ENCODE data around the gene FHOD3. TPM values are rescaled to one million over a fixed set of nuclear protein-coding genes. Genes with fewer than 3 reads are reported as not detected.
"Not testable (repeated sequence)": the region's sequence is repeated elsewhere in the genome, so short reads cannot be mapped to it uniquely, and the experiment has no call there.

Gene FHOD3
- total RNA-seq, 2 donors from 2014 or later = 2.8 to 3.1 TPM

DNA sequence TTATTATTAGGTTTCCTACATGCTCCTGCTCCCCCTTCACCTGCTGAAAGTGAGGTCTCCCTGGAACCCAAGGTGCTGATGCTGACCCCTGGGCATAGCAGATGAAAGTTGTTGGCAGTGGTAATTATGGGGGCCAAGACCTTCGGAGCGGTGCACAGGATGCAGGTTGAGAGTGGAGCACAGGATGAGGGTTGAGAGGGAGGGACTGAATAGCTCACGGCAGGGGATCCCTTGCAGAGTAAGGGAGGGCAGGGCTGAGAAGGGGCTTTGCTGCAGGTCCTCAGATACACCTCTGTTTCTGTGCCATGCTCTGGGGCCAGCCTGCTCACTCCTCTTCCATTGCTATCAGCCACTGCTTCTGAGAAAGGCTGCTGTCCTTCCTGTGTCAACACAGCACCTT, 163.3 kb downstream of the FHOD3 start:
- no peak overlapping the region for H3K4me3 Mint-ChIP-seq
- Histone ChIP-seq H3K27ac (ENCODE audit: low read depth, low read length) (no peak overlapping the region), H3K4me1 (ENCODE audit: control insufficient read depth, insufficient read depth, low read length) (peaks cover 25% of the 10 kb centered on the region), H3K27me3 (ENCODE audit: control insufficient read depth, insufficient read depth, low read length, poor library complexity, severe bottlenecking) (no peaks in the 10 kb centered on the region), H3K9me3 (ENCODE audit: control insufficient read depth, low read length) (no peaks in the 10 kb centered on the region), H3K36me3 (ENCODE audit: control insufficient read depth, insufficient read depth, low read length) (no peaks in the 10 kb centered on the region), H3K4me3 (ENCODE audit: low read length) (no peak overlapping the region), H3K9ac (ENCODE audit: extremely low read depth, low read length, poor library complexity, severe bottlenecking) (no peak overlapping the region)
- no peaks in the 10 kb centered on the region for H3K36me3 Mint-ChIP-seq (ENCODE audit: low read depth)
- TF ChIP-seq, protein P1, sequence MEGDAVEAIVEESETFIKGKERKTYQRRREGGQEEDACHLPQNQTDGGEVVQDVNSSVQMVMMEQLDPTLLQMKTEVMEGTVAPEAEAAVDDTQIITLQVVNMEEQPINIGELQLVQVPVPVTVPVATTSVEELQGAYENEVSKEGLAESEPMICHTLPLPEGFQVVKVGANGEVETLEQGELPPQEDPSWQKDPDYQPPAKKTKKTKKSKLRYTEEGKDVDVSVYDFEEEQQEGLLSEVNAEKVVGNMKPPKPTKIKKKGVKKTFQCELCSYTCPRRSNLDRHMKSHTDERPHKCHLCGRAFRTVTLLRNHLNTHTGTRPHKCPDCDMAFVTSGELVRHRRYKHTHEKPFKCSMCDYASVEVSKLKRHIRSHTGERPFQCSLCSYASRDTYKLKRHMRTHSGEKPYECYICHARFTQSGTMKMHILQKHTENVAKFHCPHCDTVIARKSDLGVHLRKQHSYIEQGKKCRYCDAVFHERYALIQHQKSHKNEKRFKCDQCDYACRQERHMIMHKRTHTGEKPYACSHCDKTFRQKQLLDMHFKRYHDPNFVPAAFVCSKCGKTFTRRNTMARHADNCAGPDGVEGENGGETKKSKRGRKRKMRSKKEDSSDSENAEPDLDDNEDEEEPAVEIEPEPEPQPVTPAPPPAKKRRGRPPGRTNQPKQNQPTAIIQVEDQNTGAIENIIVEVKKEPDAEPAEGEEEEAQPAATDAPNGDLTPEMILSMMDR (conservative IDR thresholded peaks at IDR 0.05) = no peak
- no peaks in the 10 kb centered on the region for H3K27me3 Mint-ChIP-seq (ENCODE audit: insufficient read depth)
- WGBS, 2 experiments (ENCODE audit: insufficient coverage in 1 of 2, insufficient read length in 1 of 2) = 48 to 58% methylated on average over 3 of the region's 3 CpGs
- no peaks in the 10 kb centered on the region for H3K9me3 Mint-ChIP-seq
- DNase-seq = peak; percentile 72
- H3K4me1 Mint-ChIP-seq = peaks cover 35% of the 10 kb centered on the region
- no peak overlapping the region for H3K27ac Mint-ChIP-seq

GRCh38 chr18:36461551-36461987, 164.1 kb downstream of the FHOD3 start:
- peak; percentile 26 for DNase-seq
- Mint-ChIP-seq H3K27ac (no peak overlapping the region), H3K27me3 (ENCODE audit: insufficient read depth) (no peaks in the 10 kb centered on the region), H3K9me3 (no peaks in the 10 kb centered on the region), H3K36me3 (ENCODE audit: low read depth) (no peaks in the 10 kb centered on the region), H3K4me3 (no peak overlapping the region), H3K4me1 (peaks cover 35% of the 10 kb centered on the region)
- Histone ChIP-seq H3K27ac (ENCODE audit: low read depth, low read length) (no peak overlapping the region), H3K27me3 (ENCODE audit: control insufficient read depth, insufficient read depth, low read length, poor library complexity, severe bottlenecking) (no peaks in the 10 kb centered on the region), H3K36me3 (ENCODE audit: control insufficient read depth, insufficient read depth, low read length) (no peaks in the 10 kb centered on the region), H3K4me3 (ENCODE audit: low read length) (no peak overlapping the region), H3K4me1 (ENCODE audit: control insufficient read depth, insufficient read depth, low read length) (peaks cover 26% of the 10 kb centered on the region), H3K9ac (ENCODE audit: extremely low read depth, low read length, poor library complexity, severe bottlenecking) (no peak overlapping the region), H3K9me3 (ENCODE audit: control insufficient read depth, low read length) (no peaks in the 10 kb centered on the region)
- WGBS, 2 experiments (ENCODE audit: insufficient coverage in 1 of 2, insufficient read length in 1 of 2) = 89 to 100% methylated on average over 1 of the region's 1 CpG
- TF ChIP-seq, protein P1 (conservative IDR thresholded peaks at IDR 0.05) = no peak

GRCh38 chr18:36463516-36463915, 166.0 kb downstream of the FHOD3 start:
- 90 to 96% methylated on average over 3 to 5 of the region's 5 CpGs for WGBS, 2 experiments (ENCODE audit: insufficient coverage in 1 of 2, insufficient read length in 1 of 2)
- not testable (repeated sequence) for H3K9ac ChIP-seq (ENCODE audit: extremely low read depth, low read length, poor library complexity, severe bottlenecking); H3K9me3 Mint-ChIP-seq; H3K4me3 Mint-ChIP-seq; H3K36me3 ChIP-seq (ENCODE audit: control insufficient read depth, insufficient read depth, low read length); H3K36me3 Mint-ChIP-seq (ENCODE audit: low read depth); H3K27me3 Mint-ChIP-seq (ENCODE audit: insufficient read depth); H3K27me3 ChIP-seq (ENCODE audit: control insufficient read depth, insufficient read depth, low read length, poor library complexity, severe bottlenecking); H3K4me3 ChIP-seq (ENCODE audit: low read length); H3K27ac Mint-ChIP-seq; H3K27ac ChIP-seq (ENCODE audit: low read depth, low read length); H3K9me3 ChIP-seq (ENCODE audit: control insufficient read depth, low read length); DNase-seq
- peaks cover 53% of the 10 kb centered on the region for H3K4me1 Mint-ChIP-seq
- H3K4me1 ChIP-seq (ENCODE audit: control insufficient read depth, insufficient read depth, low read length) = peaks cover 41% of the 10 kb centered on the region

- Histone ChIP-seq H3K27me3 (ENCODE audit: control insufficient read depth, insufficient read depth, low read length, poor library complexity, severe bottlenecking) (no peaks in the 10 kb centered on the region), H3K9me3 (ENCODE audit: control insufficient read depth, low read length) (no peaks in the 10 kb centered on the region), H3K4me3 (ENCODE audit: low read length) (no peak overlapping the region), H3K27ac (ENCODE audit: low read depth, low read length) (no peak overlapping the region), H3K36me3 (ENCODE audit: control insufficient read depth, insufficient read depth, low read length) (no peaks in the 10 kb centered on the region), H3K4me1 (ENCODE audit: control insufficient read depth, insufficient read depth, low read length) (peaks cover 48% of the 10 kb centered on the region), H3K9ac (ENCODE audit: extremely low read depth, low read length, poor library complexity, severe bottlenecking) (no peak overlapping the region)
- 81 to 97% methylated on average over 4 to 5 of the region's 5 CpGs for WGBS, 2 experiments (ENCODE audit: insufficient coverage in 1 of 2, insufficient read length in 1 of 2)
- H3K4me1 Mint-ChIP-seq = peaks cover 59% of the 10 kb centered on the region
- no peaks in the 10 kb centered on the region for H3K9me3 Mint-ChIP-seq
- peak overlapping the region; percentile 75 for H3K27ac Mint-ChIP-seq
- no peak for DNase-seq
- H3K4me3 Mint-ChIP-seq = no peak overlapping the region
- H3K27me3 Mint-ChIP-seq (ENCODE audit: insufficient read depth) = no peaks in the 10 kb centered on the region
- H3K36me3 Mint-ChIP-seq (ENCODE audit: low read depth) = no peaks in the 10 kb centered on the region
- TF ChIP-seq, protein P1 (conservative IDR thresholded peaks at IDR 0.05) = no peak
These were observed 166.7 kb downstream of the FHOD3 start for GRCh38 chr18:36464126-36464651.
